Measurements from ENCODE around the gene BPIFB6.

The BPIFB6 gene

DNA sequence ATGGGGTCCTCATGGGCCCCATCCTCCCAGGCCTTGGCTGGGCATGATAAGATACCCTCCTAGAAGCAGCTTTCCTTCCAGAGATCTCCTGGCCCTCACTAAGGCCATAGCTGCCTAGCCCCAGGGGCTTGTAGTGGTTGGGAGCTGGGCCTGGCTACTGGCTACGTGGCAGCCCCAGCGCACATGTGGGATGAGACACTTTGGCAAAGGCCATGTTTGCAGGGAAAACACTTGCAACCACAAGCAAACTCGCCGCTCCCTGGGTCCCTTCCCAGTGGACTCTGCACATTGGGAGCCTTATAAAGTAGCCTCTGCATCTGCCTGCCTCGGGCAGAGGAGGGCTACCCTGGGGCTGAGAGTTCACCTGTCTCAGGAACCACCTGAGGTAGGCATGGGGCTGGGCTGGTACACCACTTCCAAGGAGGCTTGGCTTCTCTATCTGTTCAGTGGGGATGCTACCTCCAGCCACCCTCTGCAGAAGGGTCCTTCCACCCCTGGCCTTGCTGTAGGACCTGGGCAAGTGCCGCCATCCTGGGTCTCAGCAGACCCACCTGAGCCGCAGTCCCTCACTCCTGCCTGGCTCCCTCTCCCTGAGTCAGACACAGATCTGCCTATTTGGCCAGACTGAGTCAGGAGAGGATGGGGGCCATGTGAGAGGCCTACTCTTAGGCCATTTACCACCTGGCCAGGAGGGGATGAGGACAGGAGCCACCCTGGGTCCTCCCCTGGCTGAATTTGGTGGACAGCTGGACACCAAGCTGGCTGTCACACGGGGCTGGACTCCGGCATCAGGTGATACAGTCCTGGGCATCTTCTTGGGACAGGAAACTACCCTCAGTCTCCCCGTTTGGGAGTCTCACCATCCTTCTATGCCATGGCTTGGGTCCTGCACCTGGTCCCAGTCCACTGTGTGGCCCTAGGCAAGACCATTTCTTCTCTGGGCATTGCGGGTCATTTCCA is 23.8 kb upstream of the BPIFB6 start, which contains the start of gene BPIFB2:
TSS of gene BPIFB2 (plus strand) at position 329 of the 960 bp plus-strand sequence. CDS start 871 bp downstream, outside the sequence.
- DNase-seq (ENCODE audit: low read depth): no peak
- H3K4me3 ChIP-seq (ENCODE audit: low read depth, low read length): no peak within 1 kb of the TSS
- TF ChIP-seq, protein P1, sequence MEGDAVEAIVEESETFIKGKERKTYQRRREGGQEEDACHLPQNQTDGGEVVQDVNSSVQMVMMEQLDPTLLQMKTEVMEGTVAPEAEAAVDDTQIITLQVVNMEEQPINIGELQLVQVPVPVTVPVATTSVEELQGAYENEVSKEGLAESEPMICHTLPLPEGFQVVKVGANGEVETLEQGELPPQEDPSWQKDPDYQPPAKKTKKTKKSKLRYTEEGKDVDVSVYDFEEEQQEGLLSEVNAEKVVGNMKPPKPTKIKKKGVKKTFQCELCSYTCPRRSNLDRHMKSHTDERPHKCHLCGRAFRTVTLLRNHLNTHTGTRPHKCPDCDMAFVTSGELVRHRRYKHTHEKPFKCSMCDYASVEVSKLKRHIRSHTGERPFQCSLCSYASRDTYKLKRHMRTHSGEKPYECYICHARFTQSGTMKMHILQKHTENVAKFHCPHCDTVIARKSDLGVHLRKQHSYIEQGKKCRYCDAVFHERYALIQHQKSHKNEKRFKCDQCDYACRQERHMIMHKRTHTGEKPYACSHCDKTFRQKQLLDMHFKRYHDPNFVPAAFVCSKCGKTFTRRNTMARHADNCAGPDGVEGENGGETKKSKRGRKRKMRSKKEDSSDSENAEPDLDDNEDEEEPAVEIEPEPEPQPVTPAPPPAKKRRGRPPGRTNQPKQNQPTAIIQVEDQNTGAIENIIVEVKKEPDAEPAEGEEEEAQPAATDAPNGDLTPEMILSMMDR (IDR thresholded peaks at IDR 0.05; ENCODE audit: insufficient read depth, low read depth, low read length, missing control alignments): no peak

DNA sequence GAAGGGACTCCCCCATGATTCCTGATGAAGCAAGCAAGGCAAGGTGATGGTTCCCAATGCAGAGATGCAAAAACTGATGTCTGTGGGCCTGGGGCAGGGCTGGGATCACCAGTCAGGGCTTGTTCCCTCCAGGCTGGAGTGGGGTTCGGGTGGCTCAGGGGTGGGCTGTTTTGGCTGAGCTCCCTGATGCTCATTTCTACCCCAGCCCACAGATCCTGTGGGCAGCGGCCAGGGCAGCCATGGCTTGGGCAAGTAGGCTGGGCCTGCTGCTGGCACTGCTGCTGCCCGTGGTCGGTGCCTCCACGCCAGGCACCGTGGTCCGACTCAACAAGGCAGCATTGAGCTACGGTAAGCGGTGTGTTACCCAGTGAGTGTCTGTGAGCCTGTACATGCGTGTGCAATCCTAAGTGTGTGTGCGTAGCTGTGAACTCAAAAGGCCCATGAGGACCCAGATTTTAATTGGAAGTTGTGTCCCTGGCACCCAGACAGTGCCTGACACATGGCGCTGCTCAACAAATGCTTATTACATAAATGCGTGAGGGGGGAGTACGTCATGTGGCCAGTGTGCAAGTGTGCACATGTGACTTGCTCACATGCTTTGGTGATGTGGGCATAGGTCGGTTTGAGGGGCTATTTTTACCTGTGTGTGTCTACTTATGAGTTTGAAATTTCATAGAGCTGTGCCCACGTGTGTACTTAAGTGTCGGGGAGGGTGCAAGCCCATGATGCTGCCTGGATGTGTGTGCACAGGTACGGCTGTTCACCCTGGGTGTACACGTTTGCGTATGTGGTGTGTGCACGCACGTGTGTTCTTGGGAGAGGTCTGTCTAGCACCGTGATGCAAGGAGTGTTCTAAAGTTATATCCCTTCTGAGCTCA is 22.9 kb upstream of the BPIFB6 start:
- DNase-seq (ENCODE audit: low read depth): no peak
- H3K4me3 ChIP-seq (ENCODE audit: low read depth, low read length): no peak overlapping the region

DNA sequence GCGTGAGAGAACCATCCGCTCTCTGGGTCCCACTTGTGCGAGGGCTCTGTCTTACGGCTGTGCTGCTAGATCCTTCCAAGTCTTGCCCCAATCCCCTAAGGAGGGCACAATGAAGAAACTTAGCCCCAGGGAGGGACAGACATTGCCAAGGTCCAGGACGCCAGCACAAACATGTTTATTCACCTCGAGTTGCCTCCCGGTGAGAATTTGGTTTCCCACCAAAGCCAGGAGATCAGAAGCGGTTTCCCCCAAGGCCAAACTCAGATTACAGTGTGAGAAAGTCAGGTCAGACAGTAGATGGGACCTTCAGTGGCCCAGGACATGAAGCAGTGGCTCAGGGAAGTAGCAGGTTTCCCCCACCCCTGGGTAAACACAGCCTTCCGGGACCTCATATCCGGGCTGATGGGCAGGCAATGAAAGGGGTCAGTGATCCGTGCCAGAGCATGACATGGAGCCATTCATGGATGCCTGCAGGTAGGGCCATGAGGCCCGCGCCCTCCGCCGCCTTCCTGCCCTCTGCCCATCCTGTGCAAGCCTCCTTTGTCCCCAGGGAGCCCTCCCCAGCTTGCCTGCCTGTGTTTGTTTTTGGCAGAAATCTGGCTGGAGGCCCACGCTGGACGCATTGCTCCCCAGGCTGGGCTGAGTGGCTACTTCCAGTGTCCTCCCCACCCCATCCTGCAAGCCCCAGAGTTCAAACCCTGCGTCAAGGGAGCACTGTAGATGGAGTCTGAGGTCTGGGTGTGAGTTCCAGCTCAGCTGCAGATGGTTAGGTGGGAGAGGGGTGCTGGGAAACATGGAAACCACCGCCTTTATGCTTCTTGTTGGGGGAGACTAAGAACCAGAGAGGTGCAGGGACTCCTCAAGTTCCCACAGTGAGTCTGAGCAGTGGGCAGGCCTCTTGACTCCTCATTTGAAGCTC is 22.0 kb upstream of the BPIFB6 start:
- TF ChIP-seq, protein P1 (IDR thresholded peaks at IDR 0.05; ENCODE audit: insufficient read depth, low read depth, low read length, missing control alignments): no peak
- DNase-seq (ENCODE audit: low read depth): no peak
- H3K4me3 ChIP-seq (ENCODE audit: low read depth, low read length): no peak overlapping the region

More for the DNA sequence above, 22.9 kb upstream of the BPIFB6 start:
- TF ChIP-seq, protein P1 (IDR thresholded peaks at IDR 0.05; ENCODE audit: insufficient read depth, low read depth, low read length, missing control alignments): no peak

DNA sequence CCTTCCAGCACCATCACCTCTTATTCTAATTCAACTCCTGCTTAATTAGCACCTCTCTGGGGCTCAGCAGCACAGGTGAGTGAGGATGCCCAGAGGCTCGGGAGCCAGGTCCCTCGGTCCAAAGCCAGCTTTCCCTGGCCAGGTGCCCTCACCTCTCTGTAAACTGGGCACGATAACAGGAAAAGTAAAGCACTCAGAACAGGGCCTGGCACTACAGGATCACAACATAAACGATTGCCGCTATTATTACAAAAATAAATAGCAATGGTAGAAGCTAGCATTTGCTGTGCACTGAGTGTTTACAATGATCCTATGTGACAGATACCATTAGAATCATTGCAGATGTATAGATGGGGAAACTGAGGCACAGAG is 21.3 kb upstream of the BPIFB6 start:
- TF ChIP-seq, protein P1 (IDR thresholded peaks at IDR 0.05; ENCODE audit: insufficient read depth, low read depth, low read length, missing control alignments): no peak
- no peak for DNase-seq (ENCODE audit: low read depth)
- H3K4me3 ChIP-seq (ENCODE audit: low read depth, low read length): no peak overlapping the region

DNA sequence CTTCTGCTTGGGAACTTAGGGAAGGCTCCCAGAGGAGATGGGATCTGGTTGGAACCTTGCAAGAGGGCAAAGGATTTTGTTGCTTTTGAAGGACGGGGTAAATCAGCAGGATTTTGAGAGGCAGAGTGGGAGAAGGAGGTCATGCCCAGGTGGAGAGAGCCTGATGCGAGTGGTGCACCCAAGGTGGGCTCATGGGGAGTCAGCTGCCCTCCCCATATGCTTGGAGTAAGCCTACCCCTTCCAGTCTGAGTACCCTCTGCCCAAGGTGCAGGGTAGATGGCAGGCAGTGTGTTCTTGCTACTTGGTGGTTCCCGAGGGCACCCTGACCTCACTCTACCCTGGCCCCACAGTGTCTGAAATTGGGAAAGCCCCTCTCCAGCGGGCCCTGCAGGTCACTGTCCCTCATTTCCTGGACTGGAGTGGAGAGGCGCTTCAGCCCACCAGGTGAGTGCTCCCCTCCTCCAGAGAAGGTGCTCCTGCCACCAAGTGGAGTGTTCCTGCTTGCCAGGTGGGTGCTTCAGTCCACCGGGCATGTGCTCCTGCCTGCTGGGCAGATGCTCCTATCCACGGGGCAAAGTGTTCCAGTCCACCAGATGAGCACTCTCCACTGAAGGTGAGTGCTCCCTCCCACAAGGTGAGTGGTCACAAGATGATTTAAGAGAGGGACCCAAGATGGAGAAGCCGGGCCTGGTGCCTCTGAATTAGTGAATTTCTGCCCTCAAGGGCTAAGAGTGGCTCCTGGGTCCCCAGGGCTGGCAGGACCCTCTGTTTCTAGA is 20.6 kb upstream of the BPIFB6 start:
- TF ChIP-seq, protein P1 (IDR thresholded peaks at IDR 0.05; ENCODE audit: insufficient read depth, low read depth, low read length, missing control alignments): no peak
- DNase-seq (ENCODE audit: low read depth): no peak
- no peak overlapping the region for H3K4me3 ChIP-seq (ENCODE audit: low read depth, low read length)
